ENCODE data around the gene SLC2A9.

Gene SLC2A9

DNA sequence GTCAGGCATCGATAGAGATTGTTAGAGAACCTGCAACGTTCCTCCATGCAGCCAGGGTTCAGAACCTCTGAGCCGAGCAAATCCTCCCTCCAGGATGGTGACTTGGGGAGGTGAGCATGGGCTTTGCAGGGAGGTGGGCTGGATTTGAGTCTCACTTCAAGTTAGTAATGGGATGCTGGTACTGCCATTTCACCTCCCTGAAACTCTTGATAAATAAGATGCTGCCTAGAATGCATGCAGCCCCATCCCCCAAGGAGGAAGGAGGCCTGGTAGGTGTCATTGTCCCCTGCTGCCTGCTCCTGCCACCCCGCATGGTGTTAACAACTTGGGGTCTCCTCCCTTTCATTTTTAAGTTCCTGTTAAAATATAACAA lies 35.7 kb upstream of the SLC2A9 start:
- TF ChIP-seq ZNF8 (CRISPR knock-in tag; IDR thresholded peaks at IDR 0.05): no peak
- TF ChIP-seq, protein P1, sequence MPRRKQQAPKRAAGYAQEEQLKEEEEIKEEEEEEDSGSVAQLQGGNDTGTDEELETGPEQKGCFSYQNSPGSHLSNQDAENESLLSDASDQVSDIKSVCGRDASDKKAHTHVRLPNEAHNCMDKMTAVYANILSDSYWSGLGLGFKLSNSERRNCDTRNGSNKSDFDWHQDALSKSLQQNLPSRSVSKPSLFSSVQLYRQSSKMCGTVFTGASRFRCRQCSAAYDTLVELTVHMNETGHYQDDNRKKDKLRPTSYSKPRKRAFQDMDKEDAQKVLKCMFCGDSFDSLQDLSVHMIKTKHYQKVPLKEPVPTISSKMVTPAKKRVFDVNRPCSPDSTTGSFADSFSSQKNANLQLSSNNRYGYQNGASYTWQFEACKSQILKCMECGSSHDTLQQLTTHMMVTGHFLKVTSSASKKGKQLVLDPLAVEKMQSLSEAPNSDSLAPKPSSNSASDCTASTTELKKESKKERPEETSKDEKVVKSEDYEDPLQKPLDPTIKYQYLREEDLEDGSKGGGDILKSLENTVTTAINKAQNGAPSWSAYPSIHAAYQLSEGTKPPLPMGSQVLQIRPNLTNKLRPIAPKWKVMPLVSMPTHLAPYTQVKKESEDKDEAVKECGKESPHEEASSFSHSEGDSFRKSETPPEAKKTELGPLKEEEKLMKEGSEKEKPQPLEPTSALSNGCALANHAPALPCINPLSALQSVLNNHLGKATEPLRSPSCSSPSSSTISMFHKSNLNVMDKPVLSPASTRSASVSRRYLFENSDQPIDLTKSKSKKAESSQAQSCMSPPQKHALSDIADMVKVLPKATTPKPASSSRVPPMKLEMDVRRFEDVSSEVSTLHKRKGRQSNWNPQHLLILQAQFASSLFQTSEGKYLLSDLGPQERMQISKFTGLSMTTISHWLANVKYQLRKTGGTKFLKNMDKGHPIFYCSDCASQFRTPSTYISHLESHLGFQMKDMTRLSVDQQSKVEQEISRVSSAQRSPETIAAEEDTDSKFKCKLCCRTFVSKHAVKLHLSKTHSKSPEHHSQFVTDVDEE (CRISPR knock-in tag; IDR thresholded peaks at IDR 0.05): no peak
- TF ChIP-seq ZC3H10 (CRISPR knock-in tag; IDR thresholded peaks at IDR 0.05): no peak
- TF ChIP-seq ZFP3 (CRISPR knock-in tag; IDR thresholded peaks at IDR 0.05): no peak
- no peak for TF ChIP-seq OSR1 (CRISPR knock-in tag; IDR thresholded peaks at IDR 0.05)
- no peak for TF ChIP-seq ISL1 (CRISPR knock-in tag; IDR thresholded peaks at IDR 0.05)
- TF ChIP-seq, protein P2, sequence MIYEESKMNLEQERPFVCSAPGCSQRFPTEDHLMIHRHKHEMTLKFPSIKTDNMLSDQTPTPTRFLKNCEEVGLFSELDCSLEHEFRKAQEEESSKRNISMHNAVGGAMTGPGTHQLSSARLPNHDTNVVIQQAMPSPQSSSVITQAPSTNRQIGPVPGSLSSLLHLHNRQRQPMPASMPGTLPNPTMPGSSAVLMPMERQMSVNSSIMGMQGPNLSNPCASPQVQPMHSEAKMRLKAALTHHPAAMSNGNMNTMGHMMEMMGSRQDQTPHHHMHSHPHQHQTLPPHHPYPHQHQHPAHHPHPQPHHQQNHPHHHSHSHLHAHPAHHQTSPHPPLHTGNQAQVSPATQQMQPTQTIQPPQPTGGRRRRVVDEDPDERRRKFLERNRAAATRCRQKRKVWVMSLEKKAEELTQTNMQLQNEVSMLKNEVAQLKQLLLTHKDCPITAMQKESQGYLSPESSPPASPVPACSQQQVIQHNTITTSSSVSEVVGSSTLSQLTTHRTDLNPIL (CRISPR knock-in tag; IDR thresholded peaks at IDR 0.05; ENCODE audit: low read depth): no peak
- TF ChIP-seq CSDC2 (CRISPR knock-in tag; IDR thresholded peaks at IDR 0.05): no peak
- no peak for TF ChIP-seq BACH2 (CRISPR knock-in tag; IDR thresholded peaks at IDR 0.05; ENCODE audit: borderline replicate concordance)
- TF ChIP-seq, protein P3, sequence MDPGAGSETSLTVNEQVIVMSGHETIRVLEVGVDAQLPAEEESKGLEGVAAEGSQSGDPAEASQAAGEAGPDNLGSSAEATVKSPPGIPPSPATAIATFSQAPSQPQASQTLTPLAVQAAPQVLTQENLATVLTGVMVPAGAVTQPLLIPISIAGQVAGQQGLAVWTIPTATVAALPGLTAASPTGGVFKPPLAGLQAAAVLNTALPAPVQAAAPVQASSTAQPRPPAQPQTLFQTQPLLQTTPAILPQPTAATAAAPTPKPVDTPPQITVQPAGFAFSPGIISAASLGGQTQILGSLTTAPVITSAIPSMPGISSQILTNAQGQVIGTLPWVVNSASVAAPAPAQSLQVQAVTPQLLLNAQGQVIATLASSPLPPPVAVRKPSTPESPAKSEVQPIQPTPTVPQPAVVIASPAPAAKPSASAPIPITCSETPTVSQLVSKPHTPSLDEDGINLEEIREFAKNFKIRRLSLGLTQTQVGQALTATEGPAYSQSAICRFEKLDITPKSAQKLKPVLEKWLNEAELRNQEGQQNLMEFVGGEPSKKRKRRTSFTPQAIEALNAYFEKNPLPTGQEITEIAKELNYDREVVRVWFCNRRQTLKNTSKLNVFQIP (CRISPR knock-in tag; IDR thresholded peaks at IDR 0.05; ENCODE audit: borderline replicate concordance, low read depth): no peak
- TF ChIP-seq ZNF565 (CRISPR knock-in tag; conservative IDR thresholded peaks at IDR 0.05; ENCODE audit: low read depth): no peak
- TF ChIP-seq, protein P4, sequence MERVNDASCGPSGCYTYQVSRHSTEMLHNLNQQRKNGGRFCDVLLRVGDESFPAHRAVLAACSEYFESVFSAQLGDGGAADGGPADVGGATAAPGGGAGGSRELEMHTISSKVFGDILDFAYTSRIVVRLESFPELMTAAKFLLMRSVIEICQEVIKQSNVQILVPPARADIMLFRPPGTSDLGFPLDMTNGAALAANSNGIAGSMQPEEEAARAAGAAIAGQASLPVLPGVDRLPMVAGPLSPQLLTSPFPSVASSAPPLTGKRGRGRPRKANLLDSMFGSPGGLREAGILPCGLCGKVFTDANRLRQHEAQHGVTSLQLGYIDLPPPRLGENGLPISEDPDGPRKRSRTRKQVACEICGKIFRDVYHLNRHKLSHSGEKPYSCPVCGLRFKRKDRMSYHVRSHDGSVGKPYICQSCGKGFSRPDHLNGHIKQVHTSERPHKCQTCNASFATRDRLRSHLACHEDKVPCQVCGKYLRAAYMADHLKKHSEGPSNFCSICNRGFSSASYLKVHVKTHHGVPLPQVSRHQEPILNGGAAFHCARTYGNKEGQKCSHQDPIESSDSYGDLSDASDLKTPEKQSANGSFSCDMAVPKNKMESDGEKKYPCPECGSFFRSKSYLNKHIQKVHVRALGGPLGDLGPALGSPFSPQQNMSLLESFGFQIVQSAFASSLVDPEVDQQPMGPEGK (CRISPR knock-in tag; IDR thresholded peaks at IDR 0.05; ENCODE audit: borderline replicate concordance): no peak
- no peak for TF ChIP-seq PPARA (CRISPR knock-in tag; IDR thresholded peaks at IDR 0.05; ENCODE audit: borderline replicate concordance)
- TF ChIP-seq TOX (CRISPR knock-in tag; IDR thresholded peaks at IDR 0.05; ENCODE audit: borderline replicate concordance): no peak
- TF ChIP-seq GLIS3 (CRISPR knock-in tag; IDR thresholded peaks at IDR 0.05): no peak
- no peak for ATAC-seq

DNA sequence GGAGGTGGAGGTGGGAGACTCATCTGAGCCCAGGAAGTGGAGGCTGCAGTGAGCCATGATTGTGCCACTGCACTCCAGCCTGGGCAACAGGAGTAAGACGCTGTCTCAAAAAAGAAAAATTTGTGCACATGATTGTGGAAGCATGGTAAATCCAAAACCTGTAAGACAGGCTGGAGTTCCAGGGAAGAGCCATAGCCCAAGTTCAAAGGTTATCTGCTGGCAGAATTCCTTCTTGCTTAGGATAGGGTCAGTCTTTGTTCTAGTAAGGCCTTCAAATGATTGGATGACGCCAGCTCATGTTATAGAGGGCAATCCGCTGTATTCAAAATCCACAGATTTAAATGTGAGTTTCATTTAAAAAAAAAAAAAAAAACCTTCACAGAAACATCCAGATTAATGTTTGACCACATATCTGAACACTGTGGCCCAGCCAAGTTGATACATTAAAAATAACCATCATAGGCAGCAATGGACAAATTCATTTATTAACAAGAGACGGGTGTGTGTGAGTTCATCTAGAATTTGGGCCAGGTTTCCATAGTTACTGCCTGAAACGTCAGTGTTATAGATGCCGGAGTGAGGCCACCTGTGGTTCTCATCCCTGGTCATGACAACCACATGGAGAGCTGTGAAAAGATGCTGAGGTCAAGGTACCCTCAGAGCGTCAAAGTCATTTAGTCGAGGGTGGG lies 35.2 kb upstream of the SLC2A9 start:
- TF ChIP-seq ISL1 (CRISPR knock-in tag; IDR thresholded peaks at IDR 0.05): no peak
- TF ChIP-seq, protein P5, sequence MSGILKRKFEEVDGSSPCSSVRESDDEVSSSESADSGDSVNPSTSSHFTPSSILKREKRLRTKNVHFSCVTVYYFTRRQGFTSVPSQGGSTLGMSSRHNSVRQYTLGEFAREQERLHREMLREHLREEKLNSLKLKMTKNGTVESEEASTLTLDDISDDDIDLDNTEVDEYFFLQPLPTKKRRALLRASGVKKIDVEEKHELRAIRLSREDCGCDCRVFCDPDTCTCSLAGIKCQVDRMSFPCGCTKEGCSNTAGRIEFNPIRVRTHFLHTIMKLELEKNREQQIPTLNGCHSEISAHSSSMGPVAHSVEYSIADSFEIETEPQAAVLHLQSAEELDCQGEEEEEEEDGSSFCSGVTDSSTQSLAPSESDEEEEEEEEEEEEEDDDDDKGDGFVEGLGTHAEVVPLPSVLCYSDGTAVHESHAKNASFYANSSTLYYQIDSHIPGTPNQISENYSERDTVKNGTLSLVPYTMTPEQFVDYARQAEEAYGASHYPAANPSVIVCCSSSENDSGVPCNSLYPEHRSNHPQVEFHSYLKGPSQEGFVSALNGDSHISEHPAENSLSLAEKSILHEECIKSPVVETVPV (CRISPR knock-in tag; IDR thresholded peaks at IDR 0.05): no peak
- no peak for TF ChIP-seq ARNTL (CRISPR knock-in tag; IDR thresholded peaks at IDR 0.05; ENCODE audit: borderline replicate concordance, low read depth)
- no peak for TF ChIP-seq BACH2 (CRISPR knock-in tag; IDR thresholded peaks at IDR 0.05; ENCODE audit: borderline replicate concordance)
- no peak for TF ChIP-seq ZNF8 (CRISPR knock-in tag; IDR thresholded peaks at IDR 0.05)
- TF ChIP-seq, protein P3 (CRISPR knock-in tag; IDR thresholded peaks at IDR 0.05; ENCODE audit: borderline replicate concordance, low read depth): no peak
- TF ChIP-seq ZNF70 (CRISPR knock-in tag; IDR thresholded peaks at IDR 0.05): no peak
- no peak for TF ChIP-seq TCF4 (CRISPR knock-in tag; IDR thresholded peaks at IDR 0.05; ENCODE audit: borderline replicate concordance)
- TF ChIP-seq, protein P1 (CRISPR knock-in tag; IDR thresholded peaks at IDR 0.05): no peak
- ATAC-seq: no peak
